Ishikawa (cell line): ENCODE data around the gene MFAP5.
A peak's percentile ranks its signal among the peaks of the same experiment; 100 is the strongest.

Source experiments
- CEBPB ChIP-seq: IDR thresholded peaks from 2 replicates; pipeline ENCODE4 v1.6.1; 2012
- CREB1 ChIP-seq: IDR thresholded peaks from 2 replicates; pipeline ENCODE4 v1.6.1; 2012; ENCODE audit warnings: low read depth
- EGR1 ChIP-seq: IDR thresholded peaks from 2 replicates; pipeline ENCODE4 v1.6.1; 2012
- EP300 ChIP-seq: IDR thresholded peaks from 2 replicates; pipeline ENCODE4 v1.6.1; 2012; ENCODE audit warnings: borderline replicate concordance
- FOXM1 ChIP-seq: IDR thresholded peaks from 2 replicates; pipeline ENCODE4 v1.6.1; 2012; ENCODE audit warnings: low read depth, borderline replicate concordance
- MAX ChIP-seq: IDR thresholded peaks from 2 replicates; pipeline ENCODE4 v1.6.1; 2012
- NFIC ChIP-seq: IDR thresholded peaks from 2 replicates; pipeline ENCODE4 v1.6.1; 2012
- RAD21 ChIP-seq: IDR thresholded peaks from 2 replicates; pipeline ENCODE4 v1.6.1; 2012; ENCODE audit warnings: low read depth
- REST ChIP-seq: IDR thresholded peaks from 2 replicates; pipeline ENCODE4 v1.6.1; 2012; ENCODE audit warnings: low read depth, mild to moderate bottlenecking
- TAF1 ChIP-seq: IDR thresholded peaks from 2 replicates; pipeline ENCODE4 v1.6.1; 2012; ENCODE audit warnings: low read depth, mild to moderate bottlenecking
- TCF12 ChIP-seq: IDR thresholded peaks from 2 replicates; pipeline ENCODE4 v1.6.1; 2012; ENCODE audit warnings: low read depth
- TEAD4 ChIP-seq: IDR thresholded peaks from 2 replicates; pipeline ENCODE4 v1.6.1; 2012
- USF1 ChIP-seq: IDR thresholded peaks from 2 replicates; pipeline ENCODE4 v1.6.1; 2012
- YY1 ChIP-seq: IDR thresholded peaks from 2 replicates; pipeline ENCODE4 v1.6.1; 2012; ENCODE audit warnings: low read depth
- ZBTB7A ChIP-seq: IDR thresholded peaks from 2 replicates; pipeline ENCODE4 v1.6.1; 2012; ENCODE audit warnings: low read depth

Gene MFAP5

GRCh38 chr12:8687846-8688601 is 25.4 kb upstream of the MFAP5 start:
- TF ChIP-seq YY1, result no peak
- no peak; the same call in 1 of the 2 replicates for TF ChIP-seq USF1
- no peak for TF ChIP-seq REST
- TF ChIP-seq TAF1, result no peak
- no peak for TF ChIP-seq ZBTB7A
- TF ChIP-seq NFIC, result peak; percentile 88
- peak; percentile 59 for TF ChIP-seq TEAD4
- TF ChIP-seq MAX, result peak; percentile 62

- no peak for TF ChIP-seq CREB1
These were observed 22.4 kb upstream of the MFAP5 start for GRCh38 chr12:8685051-8685450.

GRCh38 chr12:8681129-8681884 is 18.7 kb upstream of the MFAP5 start:
- TF ChIP-seq CEBPB, result peak; percentile 98
- no peak for TF ChIP-seq TAF1

- no peak for TF ChIP-seq CREB1
- no peak for TF ChIP-seq TEAD4
- TF ChIP-seq YY1, result no peak
- no peak for TF ChIP-seq NFIC
- peak; percentile 18; the same call in 1 of the 2 replicates for TF ChIP-seq RAD21
These were observed 17.9 kb upstream of the MFAP5 start for GRCh38 chr12:8680533-8680932.

GRCh38 chr12:8678661-8679111 is 16.1 kb upstream of the MFAP5 start:
- TF ChIP-seq TEAD4 (no peak), REST (no peak), YY1 (no peak), TCF12 (no peak), EP300 (no peak), USF1 (no peak), ZBTB7A (no peak), TAF1 (no peak), MAX (no peak), EGR1 (no peak), CEBPB (no peak), CREB1 (no peak), NFIC (no peak), FOXM1 (no peak), RAD21 (no peak)

- TF ChIP-seq TAF1 (no peak), MAX (no peak), USF1 (no peak), YY1 (no peak), RAD21 (no peak), CEBPB (no peak), TEAD4 (no peak), TCF12 (no peak), REST (no peak), EGR1 (no peak), FOXM1 (no peak), NFIC (no peak), EP300 (no peak), ZBTB7A (no peak)
These were observed 14.7 kb upstream of the MFAP5 start for GRCh38 chr12:8677362-8677761.
